Left lung (tissue), 10 donors: ENCODE measurements around the gene ALOXE3. TPM values are rescaled to one million over a fixed set of nuclear protein-coding genes. Genes with fewer than 3 reads are reported as not detected.

ENCODE experiments used
- ATAC-seq: fragments of 200-7000 bp; cut with Tn5 transposase; one replicate; pipeline ENCODE4 v1.9.1; 2020; ENCODE audit warnings: moderate library complexity
- DNase-seq, 4 donors: peaks; one replicate each; pipeline ENCODE4 v3.0.0-alpha.2; 2013 to 2020
- H3K27ac ChIP-seq, 2 donors: fragments of 200-600 bp; sonication (generic) in 1 of 2; one replicate each; pipeline versions ENCODE4 v1.5.0 to v1.8.0; 2020 to 2021
- H3K27me3 ChIP-seq, 2 donors: fragments of 200-600 bp; sonication (generic) in 1 of 2; one replicate each; pipeline versions ENCODE4 v1.5.0 to v1.8.0; 2020 to 2021
- H3K36me3 ChIP-seq, 2 donors: fragments of 200-600 bp; sonication (generic) in 1 of 2; one replicate each; pipeline versions ENCODE4 v1.5.0 to v1.8.0; 2020 to 2021
- H3K4me1 ChIP-seq, 2 donors: fragments of 200-600 bp; one replicate each; pipeline ENCODE4 v1.8.0; 2021
- H3K4me3 ChIP-seq, 2 donors: fragments of 200-600 bp; sonication (generic) in 1 of 2; one replicate each; pipeline versions ENCODE4 v1.5.0 to v1.8.0; 2020 to 2021; ENCODE audit warnings: mild to moderate bottlenecking in 1 of 2
- H3K9me3 ChIP-seq, 2 donors: fragments of 200-600 bp; sonication (generic) in 1 of 2; one replicate each; pipeline versions ENCODE4 v1.5.0 to v1.8.0; 2020 to 2021
- CTCF ChIP-seq, 2 donors: fragments of 200-600 bp; sonication (generic) in 1 of 2; IDR thresholded peaks; one replicate each; pipeline versions ENCODE4 v1.5.0 to v1.8.0; 2021; ENCODE audit warnings: antibody characterized with exemption in 2 of 2
- intact Hi-C, 2 donors: fragments of 100-400 bp; cut with DNase I; formaldehyde crosslinking; loops; one replicate each; pipeline versions ENCODE4 v1.11.2 to v1.14.2; 2022
- polyA plus RNA-seq, 6 donors: library from polyadenylated mRNA; unstranded; fragments of 120-200 nt; gene quantifications; one replicate each; pipeline ENCODE4 v1.2.1, GENCODE V29; 2013; ENCODE audit not compliant: insufficient read length in 6 of 6
- total RNA-seq, 2 donors: library from RNA; stranded (reverse); fragmentation: NEBNext Ultra II Directional; extraction: Animal tissue kit (Norgen Biotek cat#: 25700); gene quantifications; one replicate each; pipeline ENCODE4 v1.2.1, GENCODE V29; 2021
- donor health status: DM: no; HTN: yes; CAD: no.
- donor health status: DM: no; HTN: no; CAD: no.

ALOXE3 gene
- total and polyA plus RNA-seq, 8 donors, result 0.05 to 0.55 (median 0.14) TPM; not detected in 4

DNA sequence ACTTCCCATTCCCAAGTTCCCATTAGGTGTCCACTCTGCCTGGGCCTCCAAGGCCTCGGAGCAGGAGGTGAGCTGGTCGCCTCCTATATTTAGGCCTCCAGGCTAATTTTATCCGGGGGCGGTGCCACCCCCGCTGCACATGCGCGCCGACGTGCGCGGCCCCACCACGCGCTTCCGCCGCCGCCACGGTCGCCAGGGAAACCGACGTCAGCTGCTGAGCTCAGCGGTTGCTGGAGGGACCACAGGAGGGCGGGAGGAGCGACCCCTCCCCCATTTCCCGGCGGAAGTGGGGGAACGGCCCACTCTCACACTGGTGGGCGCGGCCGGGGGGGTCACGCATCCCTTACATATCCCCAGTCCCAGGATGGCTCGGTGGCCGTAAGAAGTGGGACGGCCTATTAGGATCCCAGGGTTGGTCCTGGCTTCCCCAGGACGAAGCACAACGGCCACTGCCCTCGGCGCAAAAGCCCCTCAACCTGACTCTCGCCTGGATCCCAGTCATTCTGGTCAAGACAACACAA, 32.9 kb upstream of the ALOXE3 start:
- Histone ChIP-seq H3K4me1 (peaks cover 26 to 68% of the 10 kb centered on the region in 2 donors), H3K9me3 (no peaks in the 10 kb centered on the region), H3K27me3 (no peaks in the 10 kb centered on the region), H3K27ac (peak overlapping the region; percentile 97 to 100), H3K4me3 (peak overlapping the region; percentile 74 to 88), H3K36me3 (peaks cover 3 to 47% of the 10 kb centered on the region in 2 donors)
- peak; percentile 90 to 97 (median 96) for DNase-seq
- ATAC-seq, result peak; percentile 46
- intact Hi-C loops, result no loop called here
- peak in 1 of 2 donors; percentile 9 for TF ChIP-seq CTCF (IDR thresholded peaks at IDR 0.05)

GRCh38 chr17:8150194-8151119, 32.1 kb upstream of the ALOXE3 start:
- Histone ChIP-seq H3K36me3 (peaks cover 7 to 54% of the 10 kb centered on the region in 2 donors), H3K27me3 (no peaks in the 10 kb centered on the region), H3K27ac (peak overlapping the region; percentile 97 to 100), H3K4me1 (peaks cover 26 to 62% of the 10 kb centered on the region in 2 donors), H3K9me3 (no peaks in the 10 kb centered on the region), H3K4me3 (peak overlapping the region; percentile 74 to 88)
- intact Hi-C loops, result no loop called here
- ATAC-seq (no peak), DNase-seq (peak in 1 of 4 donors; percentile 67)
- TF ChIP-seq CTCF (IDR thresholded peaks at IDR 0.05), result no peak

DNA sequence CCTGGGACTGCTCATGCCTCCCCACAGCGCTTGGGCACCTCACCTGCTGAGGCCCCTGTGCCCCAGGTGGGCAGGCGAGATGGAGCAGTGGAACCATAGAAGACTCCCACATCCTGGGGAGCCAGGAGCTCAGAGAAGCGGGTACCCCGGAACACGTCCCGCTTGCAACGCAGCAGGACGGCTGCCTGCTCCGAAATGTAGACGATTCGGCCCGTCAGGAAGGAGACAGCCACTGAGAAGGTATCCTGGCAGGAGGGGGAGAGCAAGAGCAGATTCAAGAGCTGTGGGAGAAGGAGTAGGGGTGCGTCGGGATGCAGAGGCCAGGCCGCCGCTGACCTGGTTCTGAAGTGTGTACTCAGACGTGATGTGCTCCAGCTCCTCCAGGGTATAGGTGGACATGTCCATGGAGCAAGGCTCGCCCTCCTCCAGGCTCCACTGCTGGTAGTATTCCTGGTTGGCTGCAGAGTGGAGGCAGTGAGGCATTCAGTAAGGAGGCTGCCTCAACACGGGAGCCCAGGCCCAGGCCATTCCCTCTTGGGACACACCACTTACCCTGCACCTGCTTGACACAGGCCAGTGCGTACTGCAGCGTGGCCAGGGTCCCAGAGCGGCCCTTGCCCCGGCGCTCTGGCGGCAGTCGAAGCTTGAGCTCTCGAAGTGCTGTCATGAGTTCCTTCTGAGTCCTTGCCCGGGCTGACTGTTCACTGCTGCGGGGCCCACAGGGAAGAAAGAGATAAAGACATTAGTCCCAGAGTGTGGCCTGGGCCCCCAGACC, 31.3 kb upstream of the ALOXE3 start:
- peak in 1 of 4 donors; percentile 64 for DNase-seq
- H3K4me1 ChIP-seq, result peaks cover 26 to 54% of the 10 kb centered on the region in 2 donors
- no peaks in the 10 kb centered on the region for H3K27me3 ChIP-seq
- no peak for TF ChIP-seq CTCF (IDR thresholded peaks at IDR 0.05)
- H3K36me3 ChIP-seq, result peaks cover 7 to 63% of the 10 kb centered on the region in 2 donors
- no peak for ATAC-seq
- H3K4me3 ChIP-seq, result no peak overlapping the region
- H3K27ac ChIP-seq, result no peak overlapping the region
- H3K9me3 ChIP-seq, result no peaks in the 10 kb centered on the region
- intact Hi-C loops, result no loop called here

DNA sequence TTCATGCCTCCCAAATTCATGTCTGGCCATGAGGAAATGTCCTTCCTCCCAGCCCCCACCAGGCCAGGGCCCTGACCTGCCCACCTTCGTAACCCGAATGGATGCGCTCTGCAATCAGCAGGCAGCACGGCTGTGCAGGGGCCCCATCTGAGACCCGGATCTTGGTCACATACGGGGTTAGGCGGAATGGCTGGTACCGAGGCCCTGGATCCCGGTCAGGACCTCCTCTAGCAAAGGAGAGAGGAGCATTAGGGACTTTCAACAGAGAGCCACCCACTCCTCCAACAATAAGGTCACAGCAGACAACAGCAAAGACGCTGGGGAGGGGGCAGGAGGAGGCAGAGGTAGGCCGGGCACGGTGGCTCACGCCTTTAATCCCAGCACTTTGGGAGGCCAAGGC, 30.2 kb upstream of the ALOXE3 start:
- no peaks in the 10 kb centered on the region for H3K9me3 ChIP-seq
- intact Hi-C loops, result no loop called here
- H3K27me3 ChIP-seq, result no peaks in the 10 kb centered on the region
- no peak for TF ChIP-seq CTCF (IDR thresholded peaks at IDR 0.05)
- DNase-seq, result peak in 1 of 4 donors; percentile 72
- H3K27ac ChIP-seq, result no peak overlapping the region
- peaks cover 14 to 73% of the 10 kb centered on the region in 2 donors for H3K36me3 ChIP-seq
- H3K4me1 ChIP-seq, result peaks cover 21 to 44% of the 10 kb centered on the region in 2 donors
- no peak for ATAC-seq
- no peak overlapping the region for H3K4me3 ChIP-seq
